Parathyroid adenoma (tissue), 2 donors: ENCODE results near the gene CAMTA1.

ENCODE experiments used
- H2AFZ ChIP-seq: fragments of 300-600 bp; sonication (generic); one replicate; pipeline ENCODE4 v1.7.0; 2017; ENCODE audit warnings: antibody characterized with exemption, mild to moderate bottlenecking
- H3K27ac ChIP-seq: fragments of 300-600 bp; sonication (generic); one replicate; pipeline ENCODE4 v1.7.0; 2017
- H3K27me3 ChIP-seq: fragments of 300-600 bp; sonication (generic); one replicate; pipeline ENCODE4 v1.7.0; 2017; ENCODE audit warnings: low read length; ENCODE audit not compliant: control insufficient read depth, insufficient read depth
- H3K36me3 ChIP-seq: fragments of 300-600 bp; sonication (generic); one replicate; pipeline ENCODE4 v1.7.0; 2017; ENCODE audit warnings: low read length; ENCODE audit not compliant: control insufficient read depth, insufficient read depth
- H3K4me1 ChIP-seq: fragments of 300-600 bp; sonication (generic); one replicate; pipeline ENCODE4 v1.7.0; 2017; ENCODE audit warnings: control low read depth
- H3K4me2 ChIP-seq: fragments of 300-600 bp; sonication (generic); one replicate; pipeline ENCODE4 v1.7.0; 2017; ENCODE audit warnings: low read length
- H3K4me3 ChIP-seq: fragments of 300-600 bp; sonication (generic); one replicate; pipeline ENCODE4 v1.7.0; 2017; ENCODE audit warnings: low read depth, low read length
- H3K79me2 ChIP-seq: fragments of 300-600 bp; sonication (generic); one replicate; pipeline ENCODE4 v1.7.0; 2017; ENCODE audit warnings: control low read depth
- H3K9ac ChIP-seq: fragments of 300-600 bp; sonication (generic); one replicate; pipeline ENCODE4 v1.7.0; 2017; ENCODE audit warnings: mild to moderate bottlenecking
- H3K9me3 ChIP-seq: fragments of 300-600 bp; sonication (generic); one replicate; pipeline ENCODE4 v1.7.0; 2017; ENCODE audit warnings: low read length; ENCODE audit not compliant: control insufficient read depth
- CTCF ChIP-seq: fragments of 300-600 bp; sonication (generic); IDR thresholded peaks from one replicate; pipeline ENCODE4 v1.7.0; 2017; ENCODE audit warnings: antibody characterized with exemption, mild to moderate bottlenecking
- donor health status: primary hyperparathyroidism.

Gene CAMTA1

GRCh38 chr1:7646164-7646563 lies 860.9 kb downstream of the CAMTA1 start:
- H3K27me3 ChIP-seq, result no peaks in the 10 kb centered on the region
- H3K4me1 ChIP-seq, result no peaks in the 10 kb centered on the region
- TF ChIP-seq CTCF, result no peak
- no peaks in the 10 kb centered on the region for H3K9me3 ChIP-seq
- no peak overlapping the region for H2AFZ ChIP-seq
- H3K27ac ChIP-seq, result no peak overlapping the region
- no peak overlapping the region for H3K4me2 ChIP-seq
- no peaks in the 10 kb centered on the region for H3K79me2 ChIP-seq
- no peak overlapping the region for H3K4me3 ChIP-seq
- no peaks in the 10 kb centered on the region for H3K36me3 ChIP-seq
- H3K9ac ChIP-seq, result no peak overlapping the region

- Histone ChIP-seq H3K36me3 (no peaks in the 10 kb centered on the region), H3K9ac (no peak overlapping the region)
- peak; percentile 87 for TF ChIP-seq CTCF
These were observed 862.0 kb downstream of the CAMTA1 start for GRCh38 chr1:7646981-7647901.

DNA sequence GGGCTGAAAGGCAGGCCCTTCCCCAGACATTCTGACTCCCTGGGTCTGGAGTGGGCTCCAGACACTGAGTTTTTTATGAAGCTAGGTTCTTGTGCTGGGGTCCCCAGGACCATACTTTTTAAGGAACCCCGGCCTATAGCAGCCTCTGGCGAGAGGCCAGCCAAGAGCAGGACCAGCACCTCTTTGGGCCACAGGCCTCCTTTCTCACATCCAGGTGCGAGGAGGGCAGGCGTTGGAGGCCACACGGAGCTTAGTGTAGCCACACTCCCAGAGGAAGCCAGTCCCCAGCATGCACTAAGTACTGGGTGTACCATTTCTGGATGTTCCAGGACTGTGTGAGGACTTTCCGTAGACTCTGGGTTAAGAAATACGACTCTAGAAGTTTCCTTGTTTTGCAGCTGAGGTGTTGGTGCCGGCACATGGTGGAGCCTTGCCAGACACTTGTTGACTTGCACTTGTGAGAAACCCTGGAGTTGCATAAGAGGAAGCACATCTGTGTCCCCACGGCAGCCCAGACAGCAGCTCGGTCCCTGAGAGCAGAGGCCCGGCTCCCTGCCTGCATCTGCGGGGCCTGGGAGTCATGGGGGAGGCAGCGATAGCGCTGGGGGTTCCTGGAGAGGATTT lies 863.6 kb downstream of the CAMTA1 start:
- Histone ChIP-seq H3K4me3 (no peak overlapping the region), H3K9ac (no peak overlapping the region), H3K79me2 (no peaks in the 10 kb centered on the region), H3K9me3 (no peaks in the 10 kb centered on the region), H3K27me3 (no peaks in the 10 kb centered on the region), H2AFZ (no peak overlapping the region), H3K4me1 (no peaks in the 10 kb centered on the region), H3K4me2 (no peak overlapping the region), H3K36me3 (no peaks in the 10 kb centered on the region), H3K27ac (no peak overlapping the region)
- TF ChIP-seq CTCF, result no peak

More at GRCh38 chr1:7646981-7647901, 862.0 kb downstream of the CAMTA1 start:
- Histone ChIP-seq H3K27ac (no peak overlapping the region), H3K4me2 (no peak overlapping the region), H3K4me3 (no peak overlapping the region), H3K27me3 (no peaks in the 10 kb centered on the region), H2AFZ (no peak overlapping the region), H3K79me2 (no peaks in the 10 kb centered on the region), H3K4me1 (no peaks in the 10 kb centered on the region), H3K9me3 (no peaks in the 10 kb centered on the region)

- no peak overlapping the region for H3K9ac ChIP-seq
- no peaks in the 10 kb centered on the region for H3K36me3 ChIP-seq
- H2AFZ ChIP-seq, result no peak overlapping the region
- H3K79me2 ChIP-seq, result no peaks in the 10 kb centered on the region
- TF ChIP-seq CTCF, result no peak
- no peaks in the 10 kb centered on the region for H3K27me3 ChIP-seq
- no peak overlapping the region for H3K4me3 ChIP-seq
- no peak overlapping the region for H3K27ac ChIP-seq
- H3K9me3 ChIP-seq, result no peaks in the 10 kb centered on the region
- no peaks in the 10 kb centered on the region for H3K4me1 ChIP-seq
- no peak overlapping the region for H3K4me2 ChIP-seq
These were observed 865.5 kb downstream of the CAMTA1 start for GRCh38 chr1:7650801-7651200.
